ENCODE results near the gene FCMR.

DNA sequence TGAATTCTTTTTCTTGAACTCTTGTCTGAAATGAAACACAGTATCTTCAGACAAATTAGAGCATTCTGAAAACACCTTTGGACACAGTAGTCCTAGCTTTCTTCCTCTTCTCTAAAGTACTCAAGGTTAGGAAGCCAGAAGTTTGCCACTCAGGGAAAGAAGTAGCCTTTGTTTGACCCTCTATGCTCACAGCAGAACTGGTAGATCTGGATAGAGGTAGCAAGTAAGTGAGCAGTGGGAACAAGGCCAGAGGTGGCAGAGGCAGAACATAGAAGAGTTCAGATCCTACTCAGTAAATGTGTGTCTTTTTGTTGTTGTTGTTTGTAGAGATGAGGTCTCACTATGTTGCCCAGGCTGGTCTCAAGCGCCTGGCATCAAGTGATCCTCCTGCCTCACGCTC is 31.9 kb upstream of the FCMR start:
- TF ChIP-seq CTCF (IDR thresholded peaks at IDR 0.05 in 8 of 11, conservative IDR thresholded peaks at IDR 0.05 in 3 of 11) (no peak), POLR2A (IDR thresholded peaks at IDR 0.05) (no peak), POLR2AphosphoS5 (IDR thresholded peaks at IDR 0.05) (no peak)
